Medulla oblongata (tissue), 1 donor: Measurements from ENCODE around the gene EIF4G3.
"Not testable (repeated sequence)": the region's sequence is repeated elsewhere in the genome, so short reads cannot be mapped to it uniquely, and the experiment has no call there.

Source experiments
- DNase-seq: peaks from one replicate; pipeline ENCODE4 v3.0.0-alpha.2; 2015; ENCODE audit errors: extremely low spot score

EIF4G3 gene

DNA sequence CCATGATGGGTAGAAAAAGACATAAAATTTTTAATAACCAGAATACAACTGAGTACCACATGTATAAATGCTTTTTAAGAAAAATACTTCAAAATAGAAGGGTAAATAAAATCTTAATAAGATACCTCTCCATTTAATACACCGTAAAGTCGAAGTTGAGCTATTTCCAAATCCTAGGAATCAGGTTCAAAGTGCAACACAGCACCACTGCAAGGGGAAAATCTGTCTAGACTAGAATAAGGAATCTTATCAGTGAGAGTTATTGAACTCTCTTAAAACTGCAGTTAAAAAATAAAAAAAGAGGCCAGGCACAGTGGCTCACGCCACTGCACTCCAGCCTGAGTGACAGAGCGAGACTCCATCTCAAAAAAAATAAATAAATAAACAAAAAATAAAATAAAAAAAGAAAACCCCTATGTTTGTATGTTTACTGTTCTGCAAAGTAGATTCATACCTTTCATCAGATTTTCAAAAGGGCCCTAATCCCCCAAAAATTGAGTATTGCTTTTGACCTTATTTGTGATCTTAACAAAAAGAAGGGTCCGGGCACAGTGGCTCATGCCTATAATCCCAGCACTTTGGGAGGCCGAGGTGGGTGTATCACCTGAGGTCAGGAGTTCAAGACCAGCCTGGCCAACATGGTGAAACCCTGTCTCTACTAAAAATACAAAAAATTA is 109.0 kb downstream of the EIF4G3 start:
- DNase-seq = no peak

DNA sequence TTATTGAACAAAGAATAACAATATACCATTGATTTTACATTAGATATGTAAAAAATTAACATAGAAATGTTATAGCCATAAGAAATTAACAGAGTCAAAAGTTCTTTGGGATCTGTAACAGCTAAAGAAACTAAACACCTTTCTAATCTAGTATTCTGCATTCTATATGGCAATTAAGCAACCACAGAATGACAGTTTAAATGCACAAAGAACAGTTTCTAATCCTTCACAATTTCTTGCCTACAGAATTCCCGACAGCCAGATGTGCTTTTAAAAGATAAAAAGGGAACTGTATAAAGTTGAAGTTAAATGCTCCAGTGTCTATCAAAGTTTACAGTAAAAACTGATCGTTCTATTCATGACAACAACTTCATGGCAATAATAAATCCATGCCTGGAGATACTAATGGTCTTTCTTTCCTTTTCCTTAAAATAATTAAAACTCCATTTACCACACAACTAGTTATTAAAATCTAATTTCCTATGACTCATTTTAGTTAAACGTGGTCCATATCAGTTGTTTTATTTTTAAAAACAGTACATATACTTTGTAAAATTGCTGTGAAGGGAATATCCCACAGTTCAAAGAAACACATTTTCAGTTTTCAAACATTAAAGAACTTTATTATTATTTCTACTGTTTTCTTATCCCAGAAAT is 110.2 kb downstream of the EIF4G3 start:
- DNase-seq = no peak

DNA sequence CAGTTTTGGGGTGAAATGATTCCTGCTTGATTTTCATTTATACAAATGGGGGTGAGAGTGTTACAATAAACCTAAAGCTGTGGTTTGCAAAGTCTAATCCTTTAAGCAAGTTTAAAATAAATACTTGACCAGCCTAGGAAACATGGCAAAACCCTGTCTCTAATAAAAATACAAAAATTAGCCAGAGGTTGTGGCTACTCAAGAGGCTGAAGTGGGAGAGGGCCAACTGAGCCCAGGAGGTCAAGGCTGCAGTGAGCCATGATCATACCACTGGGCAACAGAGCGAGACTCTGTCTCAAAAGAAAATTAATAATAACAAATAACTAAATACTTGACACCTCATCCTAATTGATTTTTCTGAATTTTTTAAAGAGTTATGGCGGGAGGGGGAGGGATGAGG is 110.8 kb downstream of the EIF4G3 start:
- DNase-seq = no peak

DNA sequence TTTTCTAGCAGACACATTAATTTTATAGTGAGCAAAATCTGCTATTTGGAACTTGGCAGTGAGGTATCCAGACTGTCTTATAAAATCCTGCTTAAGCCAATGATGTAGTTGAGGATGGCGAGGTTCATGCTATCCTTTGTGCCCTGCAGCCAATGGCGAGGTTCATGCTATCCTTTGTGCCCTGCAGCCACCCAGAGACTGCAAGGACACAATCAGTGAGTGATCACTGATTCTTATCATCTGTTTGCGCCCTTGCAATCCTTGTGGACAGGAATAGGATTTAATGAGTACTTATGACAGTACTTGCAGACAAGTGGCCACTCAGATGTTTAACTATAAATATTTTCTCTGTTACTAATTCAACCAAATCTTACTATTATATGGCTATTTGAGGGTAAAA is 112.6 kb downstream of the EIF4G3 start:
- no peak for DNase-seq

DNA sequence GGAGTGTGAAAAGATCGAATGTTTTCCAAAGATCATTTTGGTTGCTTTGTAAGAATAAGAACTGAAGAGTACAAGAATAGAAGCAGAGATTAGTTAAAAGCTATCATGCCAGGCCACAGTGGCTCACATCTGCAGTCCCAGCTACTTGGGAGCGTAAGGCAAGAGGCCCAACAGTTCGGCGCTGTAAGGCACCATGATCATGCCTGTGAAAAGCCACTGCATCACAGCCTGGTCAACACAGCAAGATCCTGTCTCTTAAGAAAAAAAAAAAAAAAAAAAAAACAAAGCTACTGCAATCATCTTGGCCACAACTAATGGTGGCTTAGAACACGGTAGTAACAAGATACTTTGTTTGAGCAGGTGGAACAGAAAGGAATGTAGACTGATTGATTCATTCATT is 116.2 kb downstream of the EIF4G3 start:
- no peak for DNase-seq

DNA sequence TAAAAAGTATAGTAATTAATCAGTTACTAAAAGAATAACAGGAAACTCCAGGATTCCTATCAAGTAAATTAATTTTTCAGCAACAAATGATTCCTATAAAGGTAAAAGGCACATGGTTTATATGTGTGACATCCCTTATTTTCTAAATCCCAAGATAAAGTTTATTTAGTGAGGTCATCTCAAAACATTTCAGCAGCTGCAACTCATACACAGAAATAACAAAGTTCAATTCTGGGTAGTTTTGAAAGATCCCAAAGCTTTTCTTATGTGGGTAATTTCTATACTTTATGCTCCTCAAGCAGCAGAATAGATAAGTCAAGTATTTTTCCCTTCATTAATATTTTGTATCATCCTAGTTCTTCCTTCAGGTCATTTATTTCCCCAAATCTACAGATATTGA is 117.7 kb downstream of the EIF4G3 start:
- DNase-seq = no peak

DNA sequence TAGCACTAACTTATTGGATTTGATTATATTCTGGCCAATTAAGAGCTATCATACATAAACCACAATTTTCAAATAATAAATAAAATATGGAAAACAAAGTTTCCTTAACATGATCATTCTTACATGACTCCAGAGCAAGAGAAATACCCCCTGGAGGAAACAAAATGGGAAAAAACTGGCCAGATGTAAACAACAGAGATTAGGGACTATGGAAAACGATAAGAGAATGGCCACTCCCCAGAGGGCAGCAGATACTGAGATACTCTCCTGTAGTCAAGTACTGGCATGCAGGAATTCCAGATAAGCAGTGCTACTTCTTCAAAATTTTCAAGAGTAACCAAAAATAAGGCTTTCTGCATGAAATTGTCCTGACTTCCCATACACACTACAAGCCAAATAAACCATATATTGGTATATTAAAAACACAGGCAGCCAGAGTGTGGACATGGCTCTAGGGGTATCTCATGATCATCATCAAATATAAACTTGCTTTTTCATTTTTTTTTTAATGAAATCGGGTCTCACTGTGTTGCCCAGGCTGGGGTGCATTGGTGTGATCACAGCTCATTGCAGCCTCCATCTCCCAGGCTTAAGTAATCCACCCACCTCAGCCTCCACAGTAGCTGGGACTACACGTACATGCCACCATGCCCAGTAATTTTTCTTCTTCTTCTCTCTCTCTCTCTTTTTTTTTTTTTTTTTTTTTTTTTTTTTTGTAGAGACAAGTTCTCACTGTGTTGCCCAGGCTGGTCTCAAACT is 118.5 kb downstream of the EIF4G3 start:
- no peak for DNase-seq

DNA sequence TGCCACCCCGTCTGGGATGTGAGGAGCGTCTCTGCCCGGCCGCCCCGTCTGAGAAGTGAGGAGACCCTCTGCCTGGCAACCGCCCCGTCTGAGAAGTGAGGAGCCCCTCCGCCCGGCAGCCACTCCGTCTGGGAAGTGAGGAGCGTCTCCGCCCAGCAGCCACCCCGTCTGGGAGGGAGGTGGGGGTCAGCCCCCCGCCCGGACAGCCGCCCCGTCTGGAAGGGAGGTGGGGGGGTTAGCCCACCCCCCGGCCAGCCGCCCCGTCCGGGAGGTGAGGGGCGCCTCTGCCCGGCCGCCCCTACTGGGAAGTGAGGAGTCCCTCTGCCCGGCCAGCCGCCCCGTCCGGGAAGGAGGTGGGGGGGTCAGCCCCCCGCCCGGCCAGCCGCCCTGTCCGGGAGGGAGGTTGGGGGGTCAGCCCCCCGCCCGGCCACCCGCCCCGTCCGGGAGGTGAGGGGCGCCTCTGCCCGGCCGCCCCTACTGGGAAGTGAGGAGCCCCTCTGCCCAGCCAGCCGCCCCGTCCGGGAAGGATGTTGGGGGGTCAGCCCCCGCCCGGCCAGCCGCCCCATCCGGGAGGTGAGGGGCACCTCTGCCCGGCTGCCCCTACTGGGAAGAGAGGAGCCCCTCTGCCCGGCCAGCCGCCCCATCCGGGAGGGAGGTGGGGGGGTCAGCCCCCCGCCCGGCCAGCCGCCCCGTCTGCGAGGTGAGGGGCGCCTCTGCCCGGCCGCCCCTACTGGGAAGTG is 123.3 kb downstream of the EIF4G3 start:
- DNase-seq = not testable (repeated sequence)

DNA sequence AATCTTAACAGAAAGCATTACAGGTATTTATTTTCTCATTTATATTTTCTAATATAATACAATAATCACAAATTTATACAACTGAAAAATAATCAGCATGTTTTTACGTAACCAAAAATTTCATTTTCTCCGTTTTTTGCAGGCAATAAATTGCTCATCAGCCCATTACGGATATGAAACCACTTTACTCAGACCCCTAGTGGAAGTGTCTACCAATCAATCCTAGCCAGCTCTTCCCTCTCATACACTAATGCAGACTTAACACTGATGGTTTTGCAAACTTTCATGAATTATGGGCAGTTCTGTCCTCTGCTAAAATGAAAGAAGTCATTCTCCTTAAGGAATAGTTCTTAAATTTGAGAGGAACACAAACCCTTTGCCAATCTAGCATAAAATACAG is 124.7 kb downstream of the EIF4G3 start:
- no peak for DNase-seq

DNA sequence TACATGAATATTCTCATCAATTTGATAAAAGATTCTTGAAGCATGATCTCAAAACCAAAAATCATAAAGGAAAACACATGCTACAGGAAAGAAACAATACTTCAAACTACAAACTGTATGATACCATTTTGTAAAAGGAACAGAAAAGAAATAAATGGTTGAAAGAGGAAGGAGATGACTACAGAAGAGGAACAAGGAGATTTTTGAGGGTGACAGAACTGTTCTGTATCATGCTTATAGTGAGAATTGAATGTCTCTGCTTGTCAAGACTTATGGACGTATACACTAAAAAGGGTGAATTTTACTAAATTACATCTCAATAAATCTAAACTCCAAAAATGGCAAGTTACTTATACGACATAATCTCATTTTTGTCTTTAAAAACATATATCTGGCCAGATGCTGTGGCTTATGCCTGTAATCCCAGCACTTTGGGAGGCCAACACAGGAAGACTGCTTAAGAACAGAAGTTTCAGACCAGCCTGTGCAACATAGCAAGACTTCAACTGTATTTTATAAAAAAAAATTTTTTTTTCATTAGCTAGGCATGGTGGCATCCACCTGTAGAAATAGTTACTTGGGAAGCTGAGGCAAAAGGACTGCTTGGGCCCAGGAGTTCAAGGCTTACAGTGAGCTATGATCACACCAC is 125.4 kb downstream of the EIF4G3 start:
- DNase-seq = no peak

DNA sequence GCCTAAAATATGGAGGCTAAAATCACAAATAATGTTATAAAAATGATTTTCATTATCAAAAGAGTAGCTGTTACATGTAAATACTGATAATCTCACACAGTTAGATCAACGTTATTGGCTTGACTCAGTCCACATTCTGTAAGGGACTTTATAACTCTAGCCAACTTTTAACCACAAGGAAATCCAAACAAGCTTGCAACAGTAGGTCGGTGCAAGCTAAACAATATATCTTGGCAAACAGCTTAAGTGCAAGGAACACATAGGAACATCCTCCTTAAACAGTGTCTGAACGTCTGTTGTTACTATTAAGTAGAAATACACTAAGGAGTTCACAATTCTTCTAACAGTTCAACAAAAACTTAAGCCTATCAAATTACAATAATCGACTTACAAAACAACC is 126.7 kb downstream of the EIF4G3 start:
- no peak for DNase-seq

DNA sequence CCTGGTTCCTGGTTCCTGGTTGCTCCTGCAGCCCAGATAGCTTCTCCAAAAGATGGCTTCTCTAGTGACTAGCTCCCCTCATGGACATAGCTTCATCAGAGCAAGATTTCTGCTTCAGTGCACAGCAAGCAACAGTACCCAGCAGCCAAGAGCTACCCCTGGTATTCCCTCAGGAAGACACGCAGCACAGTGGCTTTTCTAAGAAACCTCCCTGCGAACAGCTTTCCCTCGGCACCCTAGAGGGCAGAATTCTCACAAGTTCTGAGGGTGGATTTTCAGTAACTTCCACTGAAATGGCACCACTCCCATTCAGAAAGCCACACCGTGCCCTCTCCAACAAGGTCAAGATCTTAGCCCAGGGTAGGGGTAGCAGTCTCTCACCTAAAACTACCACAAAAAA is 128.2 kb downstream of the EIF4G3 start:
- DNase-seq = no peak

DNA sequence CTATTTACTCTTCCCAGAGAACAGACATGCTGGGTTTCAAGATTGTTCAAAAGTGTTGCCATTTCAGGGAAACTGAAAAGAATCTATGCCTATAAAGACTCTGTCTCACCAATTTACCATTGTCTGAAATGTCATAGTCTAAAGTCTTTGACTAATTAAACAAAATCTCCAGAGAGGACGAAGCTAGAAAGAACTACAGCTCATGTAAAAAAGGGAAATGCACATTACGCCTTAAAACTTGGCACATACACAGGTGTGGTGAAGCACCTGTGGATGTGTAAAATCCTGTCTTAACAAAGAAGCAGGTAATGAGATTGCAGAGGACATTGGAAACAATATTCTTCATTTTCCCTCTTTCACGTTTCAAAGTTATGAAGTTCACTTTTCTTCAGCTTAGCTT is 130.6 kb downstream of the EIF4G3 start:
- DNase-seq = no peak

DNA sequence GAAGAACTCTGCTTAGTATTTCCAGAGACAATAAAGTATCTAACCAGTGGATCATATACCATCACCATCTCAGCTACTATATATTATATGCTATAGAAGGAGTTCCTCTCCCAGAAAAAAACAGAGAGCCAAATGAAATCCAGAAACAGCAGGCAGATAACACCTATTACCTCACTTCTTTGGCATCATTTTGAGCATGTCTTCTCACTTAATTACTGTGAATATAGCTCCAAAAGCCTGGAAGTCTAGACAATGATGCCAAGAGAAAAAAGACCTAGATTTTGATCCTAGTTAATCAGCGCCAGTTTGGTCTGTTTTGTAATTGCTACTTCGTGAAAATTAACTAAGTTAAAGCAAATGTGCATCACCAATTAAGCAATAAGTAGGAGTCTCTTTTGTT is 131.3 kb downstream of the EIF4G3 start:
- no peak for DNase-seq

DNA sequence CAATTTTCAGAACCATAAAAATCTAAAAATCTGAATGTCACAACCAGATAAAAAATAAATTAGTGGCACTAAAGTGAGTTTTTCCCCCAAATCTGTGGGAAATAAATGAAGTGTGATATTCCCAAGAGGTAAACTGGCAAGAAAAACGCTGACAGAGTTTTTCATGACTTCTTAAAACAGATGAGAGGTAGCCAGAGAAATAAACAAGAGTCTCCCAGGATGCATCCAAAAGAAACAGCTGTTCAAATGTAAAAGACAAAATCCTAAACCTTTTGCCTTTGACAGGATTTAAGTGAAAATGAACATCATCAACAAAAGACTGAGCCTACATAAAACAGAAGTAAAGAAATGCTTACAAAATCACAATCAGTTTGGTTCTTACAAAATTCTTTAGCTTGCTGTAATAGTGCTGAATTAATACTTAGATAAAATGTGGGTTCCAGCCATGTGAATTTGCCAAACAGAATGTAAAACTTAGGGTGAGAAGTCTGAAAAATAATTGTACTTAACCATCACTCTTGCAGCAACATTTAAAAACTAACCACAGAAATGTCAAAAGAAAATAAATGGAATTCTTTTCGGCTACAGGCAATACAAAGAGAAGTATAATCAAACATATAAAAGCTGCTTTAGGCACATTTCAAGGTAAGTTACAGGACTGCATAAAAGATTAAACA is 133.6 kb downstream of the EIF4G3 start:
- no peak for DNase-seq

DNA sequence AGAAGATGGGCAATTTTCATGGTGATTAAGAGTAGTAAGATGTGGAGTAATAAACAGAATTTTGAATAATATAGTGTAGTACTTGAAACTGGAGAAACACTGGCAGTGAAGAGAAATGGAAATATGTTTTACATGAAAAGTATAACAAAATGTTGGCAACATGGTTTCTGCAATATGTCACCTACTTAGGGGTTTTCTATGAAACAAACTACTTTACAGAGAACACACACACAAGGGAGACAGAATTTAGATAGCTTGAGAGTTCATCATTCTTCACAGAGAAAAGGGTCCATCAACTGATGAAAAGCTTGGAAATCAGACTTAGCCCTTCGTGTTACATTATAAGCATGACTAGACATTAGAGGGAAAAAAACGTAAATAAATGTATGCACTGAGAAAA is 135.2 kb downstream of the EIF4G3 start:
- DNase-seq = no peak

DNA sequence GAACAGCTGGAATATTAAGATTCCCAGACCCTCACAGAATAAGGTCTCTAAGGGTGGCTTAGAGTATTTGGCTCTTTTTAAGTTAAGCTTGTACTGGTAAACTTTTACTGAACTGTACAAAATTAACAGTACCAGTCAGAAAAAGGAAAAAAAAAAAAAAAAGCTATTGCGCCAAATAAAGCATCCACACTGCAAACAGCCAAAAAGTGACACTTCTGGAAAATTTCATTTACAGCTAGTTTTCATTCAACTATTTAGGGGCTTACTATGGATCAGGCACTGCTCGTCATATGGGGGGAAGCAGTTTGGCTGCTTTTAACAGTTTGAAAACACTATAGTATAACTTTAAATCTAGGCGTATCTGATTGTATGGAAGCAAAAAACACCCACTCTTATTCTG is 139.6 kb downstream of the EIF4G3 start:
- DNase-seq = no peak

DNA sequence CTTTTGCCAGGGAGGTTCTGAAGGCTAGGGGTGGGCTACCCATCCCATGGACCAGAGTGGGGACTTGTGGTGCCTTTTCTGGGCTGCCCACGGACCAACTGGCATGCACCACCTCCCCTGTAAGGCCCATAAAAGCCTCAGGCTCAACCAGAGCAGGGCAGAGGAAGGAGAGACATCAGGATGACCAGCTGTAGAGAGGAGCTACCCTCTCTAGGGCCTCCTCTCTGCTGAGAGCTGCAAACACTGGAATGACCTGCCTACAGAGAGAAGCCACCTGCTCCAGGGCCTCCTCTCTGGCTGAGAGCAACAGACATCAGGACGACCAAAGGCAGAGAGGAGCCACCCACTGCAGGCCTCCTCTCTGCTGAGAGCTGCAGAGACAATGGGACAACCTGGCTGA is 140.9 kb downstream of the EIF4G3 start:
- no peak for DNase-seq

DNA sequence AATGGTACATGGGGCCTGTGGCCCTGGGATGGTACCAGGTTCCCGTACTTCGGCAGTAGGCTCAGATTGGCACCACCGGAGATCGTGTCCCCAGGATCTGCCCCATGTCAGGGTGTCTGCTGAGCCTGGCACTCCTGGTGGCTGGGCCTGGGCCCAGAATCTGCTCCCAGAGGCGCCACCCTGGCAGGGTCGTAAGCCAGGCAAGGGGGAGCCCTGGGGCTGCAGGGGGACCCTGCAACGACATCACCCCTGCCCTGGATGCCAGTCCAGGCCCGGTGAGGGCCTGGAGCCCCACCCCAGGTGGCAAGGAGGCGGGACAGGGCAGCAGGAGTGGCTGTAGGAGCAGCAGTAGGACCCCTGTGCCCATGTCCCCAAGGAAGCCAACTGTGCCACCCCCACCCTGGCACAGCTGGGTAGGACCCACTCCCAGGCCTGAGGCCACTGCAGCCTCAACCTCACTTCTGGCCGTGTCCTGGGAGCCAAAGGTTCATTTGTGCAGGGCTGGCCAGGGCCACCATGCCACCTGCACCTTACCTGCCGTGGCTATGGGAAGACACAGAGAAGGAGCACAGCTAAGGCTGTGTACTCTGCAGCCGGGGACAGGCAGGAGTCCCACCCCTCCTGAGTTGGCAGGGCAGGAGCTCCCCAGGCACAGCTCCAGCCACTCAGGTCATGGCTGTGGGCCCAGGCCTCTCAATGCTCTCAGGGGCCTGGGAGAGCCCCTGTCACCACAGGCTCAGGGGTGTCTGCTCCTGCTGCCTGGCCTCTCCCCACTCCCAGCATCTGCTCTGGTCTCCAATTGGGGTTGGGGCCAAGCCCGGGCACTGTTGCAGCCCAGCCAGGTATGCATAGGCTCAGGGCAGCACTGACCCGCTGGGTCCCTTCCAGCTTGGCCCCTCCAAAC is 141.7 kb downstream of the EIF4G3 start:
- DNase-seq = no peak

DNA sequence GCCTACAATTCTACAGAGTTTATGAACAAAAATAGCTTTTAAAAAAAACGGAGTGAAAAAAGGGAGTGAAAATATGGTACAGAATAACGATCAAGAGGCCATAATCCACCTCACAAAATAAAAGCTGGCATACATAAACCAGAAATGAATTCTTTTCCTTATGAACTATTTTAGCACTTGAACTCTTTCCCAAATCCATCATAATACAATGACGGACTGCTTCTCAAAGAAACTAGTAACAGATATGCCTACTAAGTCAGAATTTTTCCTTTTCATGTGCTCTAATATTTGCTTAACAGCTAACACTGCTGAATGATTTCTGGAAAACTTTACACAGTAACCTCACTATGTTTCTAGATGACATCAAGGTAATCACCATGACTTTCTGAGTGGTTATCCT is 144.0 kb downstream of the EIF4G3 start:
- no peak for DNase-seq
